HUES6 (cell line): ENCODE data around the gene AHI1.

Source experiments
- H3K27ac ChIP-seq: 2 replicates; pipeline ENCODE4 v1.7.0; 2013; ENCODE audit warnings: low read depth, mild to moderate bottlenecking, low read length, inconsistent platforms
- H3K27me3 ChIP-seq: 2 replicates; pipeline ENCODE4 v1.6.1; 2013; ENCODE audit warnings: low read length; ENCODE audit not compliant: control insufficient read depth, insufficient read depth
- H3K36me3 ChIP-seq: 2 replicates; pipeline ENCODE4 v1.6.1; 2013; ENCODE audit warnings: low read length; ENCODE audit not compliant: control insufficient read depth, insufficient read depth
- H3K4me1 ChIP-seq: 2 replicates; pipeline ENCODE4 v1.6.1; 2013; ENCODE audit warnings: low read length; ENCODE audit not compliant: control insufficient read depth, insufficient read depth
- H3K4me3 ChIP-seq: 2 replicates; pipeline ENCODE4 v1.5.1; 2013; ENCODE audit warnings: low read depth, low read length
- H3K9ac ChIP-seq: one replicate; pipeline ENCODE4 v1.6.1; 2013; ENCODE audit warnings: mild to moderate bottlenecking, low read length
- H3K9me3 ChIP-seq: 2 replicates; pipeline ENCODE4 v1.6.1; 2013; ENCODE audit warnings: low read depth, low read length; ENCODE audit not compliant: control insufficient read depth, insufficient read depth

The AHI1 gene

DNA sequence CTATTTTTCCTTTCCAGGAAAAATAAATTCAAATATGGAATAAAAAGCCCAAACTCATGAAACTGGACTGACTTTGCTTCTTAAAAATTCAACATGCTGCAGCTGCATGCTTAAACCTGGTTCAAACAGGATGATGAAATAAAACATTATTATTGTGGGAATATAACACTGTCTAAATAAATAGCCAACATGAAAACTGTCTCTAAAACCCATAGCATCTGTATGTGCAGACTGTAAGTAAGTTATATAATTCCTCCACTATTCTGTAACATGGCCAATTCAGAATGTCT, 30.4 kb upstream of the AHI1 start:
- no peaks in the 10 kb centered on the region for H3K9me3 ChIP-seq
- H3K27ac ChIP-seq, result no peak overlapping the region
- H3K9ac ChIP-seq, result no peak overlapping the region
- H3K4me1 ChIP-seq, result no peaks in the 10 kb centered on the region
- no peaks in the 10 kb centered on the region for H3K36me3 ChIP-seq
- H3K27me3 ChIP-seq, result no peaks in the 10 kb centered on the region
- H3K4me3 ChIP-seq, result no peak overlapping the region

DNA sequence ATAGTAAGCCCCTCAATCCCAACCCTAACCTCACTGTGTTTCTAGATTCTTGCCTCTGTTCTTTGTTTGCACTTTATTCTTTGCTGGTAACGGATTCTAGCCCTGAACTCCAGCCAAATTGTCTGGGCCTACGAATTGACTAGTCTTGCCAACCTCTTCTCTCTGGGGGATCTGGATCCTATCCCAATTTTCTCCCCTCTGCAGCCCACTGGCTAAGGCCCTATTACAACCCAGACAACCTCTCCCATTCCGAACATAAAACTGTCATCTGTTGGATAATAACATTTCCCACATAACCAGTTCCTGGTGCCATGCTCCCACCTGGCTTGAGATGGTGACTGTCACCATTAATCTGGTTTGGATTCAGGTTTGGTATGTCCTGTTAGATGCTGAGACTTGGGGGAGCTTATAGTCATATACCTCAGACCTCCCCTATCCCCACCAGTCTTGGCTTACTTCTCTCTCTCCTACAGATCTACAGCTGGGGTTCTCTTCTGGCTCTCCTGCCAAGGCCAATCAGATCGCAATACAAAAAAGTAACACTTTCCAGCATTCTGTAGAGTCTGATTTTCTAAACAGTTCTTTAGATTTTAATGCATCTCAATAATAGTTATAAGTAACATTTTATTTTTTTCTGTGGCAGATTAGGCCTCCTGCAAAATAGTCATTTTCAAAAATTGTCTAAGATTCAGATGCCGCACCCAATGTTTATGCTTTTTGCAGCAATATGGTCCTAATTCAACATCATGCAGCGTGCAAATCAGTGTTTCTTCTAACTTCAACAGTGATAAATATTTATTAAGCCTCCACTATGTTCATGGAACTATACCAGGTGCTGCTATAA, 29.8 kb upstream of the AHI1 start:
- Histone ChIP-seq H3K9ac (no peak overlapping the region), H3K4me3 (no peak overlapping the region), H3K27ac (no peak overlapping the region), H3K9me3 (no peaks in the 10 kb centered on the region), H3K4me1 (no peaks in the 10 kb centered on the region), H3K36me3 (no peaks in the 10 kb centered on the region), H3K27me3 (no peaks in the 10 kb centered on the region)

GRCh38 chr6:135525594-135525993, 28.1 kb upstream of the AHI1 start:
- no peak overlapping the region for H3K27ac ChIP-seq
- no peaks in the 10 kb centered on the region for H3K27me3 ChIP-seq
- no peak overlapping the region for H3K4me3 ChIP-seq
- no peaks in the 10 kb centered on the region for H3K4me1 ChIP-seq
- no peaks in the 10 kb centered on the region for H3K36me3 ChIP-seq
- no peaks in the 10 kb centered on the region for H3K9me3 ChIP-seq
- no peak overlapping the region for H3K9ac ChIP-seq

DNA sequence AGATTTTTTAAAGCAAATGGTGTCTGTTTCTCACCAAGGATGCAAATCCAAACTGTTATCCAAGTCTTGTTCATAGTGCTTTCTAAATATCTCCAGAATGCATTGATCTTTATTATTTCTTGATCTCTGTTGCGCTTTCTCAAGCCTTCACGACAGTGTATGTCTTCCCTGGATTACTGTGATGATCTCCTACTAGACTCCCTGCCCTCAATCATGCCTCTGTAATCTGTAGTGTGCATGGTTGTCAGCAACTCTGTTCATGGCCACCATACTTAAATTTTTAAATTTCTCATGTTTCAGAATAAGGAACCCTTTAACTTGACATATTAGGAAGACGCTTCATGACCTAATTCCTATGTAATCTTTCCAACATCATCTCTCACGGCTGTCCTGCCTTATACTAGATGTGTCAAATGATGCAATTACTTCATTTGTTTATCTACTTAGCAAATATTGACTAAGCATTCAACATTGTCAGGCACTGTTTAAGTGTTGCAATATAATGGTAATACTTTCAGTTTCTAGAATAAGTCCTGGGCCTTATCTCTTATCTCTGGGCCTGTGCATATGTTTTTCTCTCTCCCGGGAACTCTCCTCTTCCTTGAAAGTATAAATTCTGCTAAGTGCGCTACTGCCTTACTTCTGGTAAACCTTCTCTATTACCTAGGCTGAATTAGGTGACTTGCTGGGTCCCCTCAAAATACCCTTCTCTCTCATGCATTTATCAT, 25.6 kb upstream of the AHI1 start:
- H3K9me3 ChIP-seq, result no peaks in the 10 kb centered on the region
- H3K27me3 ChIP-seq, result no peaks in the 10 kb centered on the region
- no peak overlapping the region for H3K4me3 ChIP-seq
- H3K27ac ChIP-seq, result no peak overlapping the region
- no peak overlapping the region for H3K9ac ChIP-seq
- H3K4me1 ChIP-seq, result no peaks in the 10 kb centered on the region
- no peaks in the 10 kb centered on the region for H3K36me3 ChIP-seq

- H3K36me3 ChIP-seq, result no peaks in the 10 kb centered on the region
- no peak overlapping the region for H3K9ac ChIP-seq
- H3K27me3 ChIP-seq, result no peaks in the 10 kb centered on the region
- no peak overlapping the region for H3K4me3 ChIP-seq
- no peak overlapping the region for H3K27ac ChIP-seq
- no peaks in the 10 kb centered on the region for H3K9me3 ChIP-seq
- no peaks in the 10 kb centered on the region for H3K4me1 ChIP-seq
Measured at GRCh38 chr6:135521431-135521830, 23.9 kb upstream of the AHI1 start.

DNA sequence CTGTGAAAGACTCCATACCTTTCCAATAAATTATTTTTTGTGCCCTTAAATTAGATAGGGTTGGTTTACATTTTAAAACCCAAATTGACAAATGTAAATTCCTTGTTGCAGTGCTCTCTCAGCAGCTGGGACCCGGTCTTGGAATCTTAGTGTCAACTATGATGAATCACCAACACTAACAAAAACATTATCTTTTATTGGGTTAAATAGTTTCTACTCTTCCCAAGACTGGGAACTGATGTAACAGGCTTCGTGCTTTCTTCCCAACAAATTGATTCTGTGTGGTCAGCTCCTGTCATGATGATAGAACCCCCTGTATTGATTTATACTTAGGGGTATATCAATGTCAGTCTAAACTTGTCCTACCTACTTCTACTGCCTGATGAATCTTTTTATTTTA, 23.2 kb upstream of the AHI1 start:
- no peaks in the 10 kb centered on the region for H3K9me3 ChIP-seq
- H3K4me3 ChIP-seq, result no peak overlapping the region
- H3K36me3 ChIP-seq, result no peaks in the 10 kb centered on the region
- H3K4me1 ChIP-seq, result no peaks in the 10 kb centered on the region
- no peak overlapping the region for H3K9ac ChIP-seq
- H3K27ac ChIP-seq, result no peak overlapping the region
- no peaks in the 10 kb centered on the region for H3K27me3 ChIP-seq

DNA sequence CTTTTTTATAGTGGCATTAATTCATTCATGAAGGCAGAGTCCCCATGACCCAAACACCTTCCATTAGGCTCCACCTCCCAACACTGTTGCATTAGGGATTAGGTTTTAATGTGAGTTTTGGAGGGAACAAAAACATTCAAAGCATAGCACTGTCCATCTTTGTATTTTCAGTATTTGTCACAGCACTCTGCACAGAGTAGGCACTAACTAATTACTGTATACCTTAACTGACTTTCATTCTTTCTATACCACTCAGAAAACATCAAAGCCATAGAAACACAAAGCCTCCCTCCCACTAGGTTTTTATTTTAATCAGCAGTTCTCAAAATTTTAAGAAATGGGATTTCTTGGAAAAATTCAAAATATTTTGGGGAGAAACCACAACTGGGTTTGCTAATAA, 21.8 kb upstream of the AHI1 start:
- no peaks in the 10 kb centered on the region for H3K27me3 ChIP-seq
- no peak overlapping the region for H3K27ac ChIP-seq
- H3K36me3 ChIP-seq, result no peaks in the 10 kb centered on the region
- H3K4me3 ChIP-seq, result no peak overlapping the region
- H3K9ac ChIP-seq, result no peak overlapping the region
- no peaks in the 10 kb centered on the region for H3K9me3 ChIP-seq
- no peaks in the 10 kb centered on the region for H3K4me1 ChIP-seq

DNA sequence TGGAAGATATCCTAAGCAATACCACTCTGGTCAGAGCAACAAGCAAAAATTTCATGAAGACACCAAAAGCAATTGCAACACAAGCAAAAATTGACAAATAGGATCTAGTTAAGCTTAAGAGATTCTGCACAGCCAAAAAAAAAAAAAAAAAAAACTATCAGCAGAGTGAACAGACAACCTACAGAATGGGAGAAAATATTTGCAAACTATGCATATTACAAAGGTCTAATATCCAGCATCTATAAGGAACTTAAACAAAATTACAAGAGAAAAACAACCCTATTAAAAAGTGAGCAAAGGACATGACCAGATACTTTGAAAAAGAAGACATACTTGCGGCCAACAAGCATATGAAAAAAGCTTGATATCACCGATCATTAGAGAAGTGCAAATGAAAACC, 20.0 kb upstream of the AHI1 start:
- H3K36me3 ChIP-seq, result no peaks in the 10 kb centered on the region
- no peaks in the 10 kb centered on the region for H3K4me1 ChIP-seq
- H3K27ac ChIP-seq, result no peak overlapping the region
- no peak overlapping the region for H3K9ac ChIP-seq
- H3K9me3 ChIP-seq, result no peaks in the 10 kb centered on the region
- no peak overlapping the region for H3K4me3 ChIP-seq
- no peaks in the 10 kb centered on the region for H3K27me3 ChIP-seq

- H3K27me3 ChIP-seq, result no peaks in the 10 kb centered on the region
- H3K36me3 ChIP-seq, result no peaks in the 10 kb centered on the region
- no peak overlapping the region for H3K9ac ChIP-seq
- H3K9me3 ChIP-seq, result no peaks in the 10 kb centered on the region
- no peak overlapping the region for H3K27ac ChIP-seq
- no peak overlapping the region for H3K4me3 ChIP-seq
- H3K4me1 ChIP-seq, result no peaks in the 10 kb centered on the region
Measured at GRCh38 chr6:135514706-135515105, 17.2 kb upstream of the AHI1 start.

DNA sequence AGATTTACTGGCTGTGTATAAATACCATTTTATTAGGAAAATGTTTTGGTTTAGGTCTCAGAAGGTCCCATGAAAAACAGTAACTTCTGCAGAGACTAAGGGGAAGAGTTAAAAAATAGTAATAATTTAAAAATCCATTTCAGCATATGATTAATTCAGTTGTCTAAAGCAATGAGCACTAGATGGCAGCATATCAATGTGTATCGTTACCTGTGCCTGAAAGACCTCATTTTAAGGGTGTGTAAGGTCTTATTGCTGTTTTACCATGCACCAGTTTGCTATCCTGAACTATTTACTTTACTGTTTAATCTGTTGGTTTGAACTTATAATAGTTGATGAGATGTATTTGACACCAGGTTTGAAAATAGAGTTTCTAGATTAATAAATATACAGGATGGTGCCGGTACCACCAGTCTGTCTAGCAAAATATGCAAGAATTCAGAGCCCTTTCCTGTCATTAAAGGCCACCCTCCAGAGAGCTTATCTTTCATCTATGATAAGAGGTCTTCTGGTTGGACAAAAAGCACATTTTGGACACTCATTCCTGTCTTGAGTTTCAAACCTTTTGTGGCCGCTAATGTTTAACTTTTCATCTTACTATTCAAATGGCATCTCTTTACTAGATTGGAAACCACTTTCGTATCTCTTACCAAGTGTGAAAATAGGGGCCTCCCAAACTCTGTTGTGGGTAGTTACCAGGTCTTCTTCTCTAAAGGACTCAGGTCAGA, 8.9 kb upstream of the AHI1 start:
- H3K36me3 ChIP-seq, result no peaks in the 10 kb centered on the region
- H3K4me3 ChIP-seq, result no peak overlapping the region
- no peak overlapping the region for H3K27ac ChIP-seq
- no peaks in the 10 kb centered on the region for H3K27me3 ChIP-seq
- H3K9me3 ChIP-seq, result no peaks in the 10 kb centered on the region
- H3K4me1 ChIP-seq, result peaks cover 16% of the 10 kb centered on the region
- H3K9ac ChIP-seq, result no peak overlapping the region

DNA sequence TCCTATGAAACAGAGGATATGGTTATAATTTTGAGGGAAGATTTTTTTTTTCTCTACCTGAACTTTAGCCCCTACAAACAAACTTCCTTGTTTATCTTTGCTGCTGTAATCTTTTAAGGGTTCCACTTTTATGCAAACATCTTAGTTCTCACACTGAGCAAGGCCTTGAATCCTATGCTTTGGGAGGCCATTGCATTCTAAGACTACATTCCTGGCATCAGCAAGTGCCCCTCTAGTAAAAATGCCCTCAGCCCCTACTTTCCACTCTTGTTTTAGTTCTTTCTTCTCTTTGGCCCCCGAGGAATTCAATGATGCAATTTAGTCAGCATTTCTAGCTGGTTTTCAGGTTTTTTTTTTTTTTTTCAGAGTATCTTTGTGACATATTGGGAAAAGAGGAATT, 8.1 kb upstream of the AHI1 start:
- H3K4me1 ChIP-seq, result peaks cover 16% of the 10 kb centered on the region
- H3K4me3 ChIP-seq, result no peak overlapping the region
- H3K9ac ChIP-seq, result no peak overlapping the region
- H3K9me3 ChIP-seq, result no peaks in the 10 kb centered on the region
- H3K27ac ChIP-seq, result no peak overlapping the region
- no peaks in the 10 kb centered on the region for H3K36me3 ChIP-seq
- H3K27me3 ChIP-seq, result no peaks in the 10 kb centered on the region
